ENCODE results near the gene LHX2.

DNA sequence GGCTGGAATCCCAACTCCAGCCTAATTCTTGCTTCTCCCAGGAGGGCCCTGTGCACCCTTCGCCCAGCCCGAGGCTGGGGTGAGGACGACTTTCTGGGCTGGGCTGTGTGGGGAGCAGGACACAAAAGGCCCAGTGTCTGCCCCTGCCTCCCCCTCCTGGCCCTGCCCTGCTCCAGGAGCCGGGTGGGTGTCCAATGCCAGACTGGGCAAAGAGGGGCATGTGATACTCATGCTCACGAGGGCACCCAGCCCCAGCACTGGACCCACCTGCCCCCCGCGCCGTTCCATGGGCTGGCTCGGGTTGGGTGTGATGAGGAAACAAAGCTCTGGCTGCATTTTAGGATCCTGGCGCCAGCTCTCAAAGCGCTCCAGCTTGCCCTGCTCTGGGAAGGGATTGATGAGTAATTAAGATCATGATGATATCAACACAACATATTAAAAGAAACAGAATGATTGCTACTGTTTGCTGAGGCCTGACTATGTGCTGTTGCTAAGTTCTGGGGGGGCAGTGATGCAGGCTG, 30.7 kb downstream of the LHX2 start:
- TF ChIP-seq, protein P1, sequence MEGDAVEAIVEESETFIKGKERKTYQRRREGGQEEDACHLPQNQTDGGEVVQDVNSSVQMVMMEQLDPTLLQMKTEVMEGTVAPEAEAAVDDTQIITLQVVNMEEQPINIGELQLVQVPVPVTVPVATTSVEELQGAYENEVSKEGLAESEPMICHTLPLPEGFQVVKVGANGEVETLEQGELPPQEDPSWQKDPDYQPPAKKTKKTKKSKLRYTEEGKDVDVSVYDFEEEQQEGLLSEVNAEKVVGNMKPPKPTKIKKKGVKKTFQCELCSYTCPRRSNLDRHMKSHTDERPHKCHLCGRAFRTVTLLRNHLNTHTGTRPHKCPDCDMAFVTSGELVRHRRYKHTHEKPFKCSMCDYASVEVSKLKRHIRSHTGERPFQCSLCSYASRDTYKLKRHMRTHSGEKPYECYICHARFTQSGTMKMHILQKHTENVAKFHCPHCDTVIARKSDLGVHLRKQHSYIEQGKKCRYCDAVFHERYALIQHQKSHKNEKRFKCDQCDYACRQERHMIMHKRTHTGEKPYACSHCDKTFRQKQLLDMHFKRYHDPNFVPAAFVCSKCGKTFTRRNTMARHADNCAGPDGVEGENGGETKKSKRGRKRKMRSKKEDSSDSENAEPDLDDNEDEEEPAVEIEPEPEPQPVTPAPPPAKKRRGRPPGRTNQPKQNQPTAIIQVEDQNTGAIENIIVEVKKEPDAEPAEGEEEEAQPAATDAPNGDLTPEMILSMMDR (IDR thresholded peaks at IDR 0.05): no peak
- no peak for TF ChIP-seq POLR2A (IDR thresholded peaks at IDR 0.05)

Measured in prostate gland (tissue), 2 donors.